Muscle layer of duodenum (tissue), 2 donors: ENCODE measurements around the gene GADD45A.

ENCODE experiments used
- H3K27ac ChIP-seq: one replicate; pipeline ENCODE4 v1.7.0; 2013; ENCODE audit warnings: mild to moderate bottlenecking, low read length
- H3K27me3 ChIP-seq: one replicate; pipeline ENCODE4 v1.7.0; 2013; ENCODE audit warnings: low read depth, mild to moderate bottlenecking, control low read depth, low read length
- H3K36me3 ChIP-seq, 2 donors: one replicate each; pipeline ENCODE4 v1.7.0; 2013; ENCODE audit warnings: low read length in 2 of 2, control low read depth in 1 of 2, mild to moderate bottlenecking in 1 of 2; ENCODE audit not compliant: insufficient read depth in 2 of 2, control insufficient read depth in 1 of 2
- H3K4me1 ChIP-seq, 2 donors: one replicate each; pipeline ENCODE4 v1.7.0; 2013; ENCODE audit warnings: low read length in 2 of 2, mild to moderate bottlenecking in 2 of 2, control low read depth in 1 of 2, moderate library complexity in 1 of 2; ENCODE audit not compliant: insufficient read depth in 2 of 2, control insufficient read depth in 1 of 2
- H3K4me3 ChIP-seq, 2 donors: one replicate each; pipeline ENCODE4 v1.7.0; 2013; ENCODE audit warnings: low read length in 2 of 2, low read depth in 1 of 2, mild to moderate bottlenecking in 1 of 2
- H3K9me3 ChIP-seq, 2 donors: one replicate each; pipeline ENCODE4 v1.7.0; 2013; ENCODE audit warnings: low read length in 2 of 2, control low read depth in 1 of 2, mild to moderate bottlenecking in 1 of 2; ENCODE audit not compliant: control insufficient read depth in 1 of 2
- donor health status: healthy.

GADD45A gene

DNA sequence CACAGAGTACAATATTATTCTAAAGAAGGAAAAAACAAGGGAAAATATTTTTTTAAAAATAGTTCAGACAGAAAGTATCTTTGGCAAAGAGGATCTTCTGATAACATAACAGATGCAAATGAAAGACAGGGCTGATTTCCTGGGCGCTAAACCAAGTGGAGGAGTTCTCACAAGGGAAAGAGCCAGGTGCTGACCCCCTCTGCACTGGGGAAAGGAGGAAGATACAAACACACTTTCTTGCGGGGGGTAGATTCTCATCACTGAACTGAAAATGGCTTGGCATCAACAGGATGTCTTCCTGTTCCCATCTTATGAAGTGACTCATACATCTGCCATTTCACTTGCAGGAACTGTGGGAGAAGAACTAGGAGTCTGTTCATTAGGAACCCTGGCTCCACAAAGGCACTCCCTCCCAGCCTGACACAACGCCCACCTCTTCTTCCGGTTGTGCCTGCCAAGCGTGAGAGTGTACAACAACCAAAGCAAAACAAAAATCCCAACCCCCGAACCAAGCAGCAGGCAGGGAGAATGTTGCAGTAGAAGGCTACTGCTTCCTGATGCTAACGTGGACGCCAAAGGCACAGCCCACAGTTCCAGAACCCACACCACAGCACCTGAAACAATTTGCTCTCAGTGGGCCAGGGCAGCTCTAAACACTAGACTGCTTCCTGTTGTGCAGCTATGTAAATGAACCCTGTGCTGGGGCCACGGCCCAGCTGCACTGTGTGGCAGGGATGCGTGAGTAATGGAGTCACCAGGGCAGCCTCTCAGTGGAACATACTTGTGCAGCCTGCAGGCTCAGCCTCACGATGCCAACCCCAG lies 51.0 kb downstream of the GADD45A start:
- peak overlapping the region; percentile 1 to 5 for H3K4me3 ChIP-seq
- H3K27ac ChIP-seq = peak overlapping the region; percentile 80
- H3K9me3 ChIP-seq = no peaks in the 10 kb centered on the region
- H3K4me1 ChIP-seq = peaks cover 31 to 33% of the 10 kb centered on the region in 2 donors
- H3K36me3 ChIP-seq = no peaks in the 10 kb centered on the region
- no peaks in the 10 kb centered on the region for H3K27me3 ChIP-seq

DNA sequence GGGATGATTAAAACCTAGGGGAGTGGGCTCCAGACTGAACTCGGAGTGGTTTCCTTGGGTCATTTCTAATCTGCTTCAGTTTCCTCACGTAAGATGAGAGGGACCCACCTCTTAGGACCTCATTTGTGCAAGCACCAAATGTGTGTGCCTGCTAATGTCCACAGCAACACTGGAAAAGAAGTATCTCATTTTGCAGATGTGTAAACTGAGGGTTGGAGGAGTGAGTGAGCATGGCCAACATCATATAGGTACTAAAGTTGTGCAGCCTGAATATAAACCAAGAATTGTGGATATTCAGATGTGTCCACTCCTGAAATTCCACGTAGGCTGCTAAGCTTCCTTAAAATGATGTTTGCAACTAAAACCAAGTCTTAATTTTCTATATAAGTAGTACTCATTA lies 51.7 kb downstream of the GADD45A start:
- Histone ChIP-seq H3K27me3 (no peaks in the 10 kb centered on the region), H3K36me3 (no peaks in the 10 kb centered on the region), H3K4me3 (peak overlapping the region in 1 of 2 donors; percentile 5), H3K4me1 (peaks cover 35 to 38% of the 10 kb centered on the region in 2 donors), H3K9me3 (no peaks in the 10 kb centered on the region), H3K27ac (peak overlapping the region; percentile 80)

DNA sequence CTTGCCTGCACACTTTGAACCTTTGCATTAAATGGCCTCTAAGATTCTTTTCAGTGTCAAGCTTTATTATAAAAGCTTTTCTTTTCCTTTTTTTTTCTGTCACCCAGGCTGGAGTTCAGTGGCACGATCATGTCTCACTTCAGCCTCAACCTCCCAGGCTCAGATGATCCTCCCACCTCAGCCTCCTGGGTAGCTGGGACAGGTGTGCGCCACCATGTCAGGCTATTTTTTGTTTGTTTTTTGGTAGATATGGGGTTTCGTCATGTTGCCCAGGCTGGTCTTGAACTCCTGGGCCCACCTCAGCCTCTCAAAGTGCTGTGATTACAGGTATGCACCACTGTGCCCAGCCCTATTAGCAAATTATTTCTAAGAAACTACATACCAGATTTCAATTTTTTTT lies 52.9 kb downstream of the GADD45A start:
- peaks cover 28 to 37% of the 10 kb centered on the region in 2 donors for H3K4me1 ChIP-seq
- no peak overlapping the region for H3K4me3 ChIP-seq
- no peaks in the 10 kb centered on the region for H3K36me3 ChIP-seq
- no peaks in the 10 kb centered on the region for H3K9me3 ChIP-seq
- no peak overlapping the region for H3K27ac ChIP-seq
- no peaks in the 10 kb centered on the region for H3K27me3 ChIP-seq
